NCI-H146 treated with DMSO at 0.1 percent for 48 hours (cell line): ENCODE measurements around the gene CAMK2G.

ENCODE experiments used
- DNase-seq: peaks from one replicate; lab custom pipeline; 2025; ENCODE audit not compliant: unreplicated experiment; lab: John Stamatoyannopoulos, UW

Gene CAMK2G

DNA sequence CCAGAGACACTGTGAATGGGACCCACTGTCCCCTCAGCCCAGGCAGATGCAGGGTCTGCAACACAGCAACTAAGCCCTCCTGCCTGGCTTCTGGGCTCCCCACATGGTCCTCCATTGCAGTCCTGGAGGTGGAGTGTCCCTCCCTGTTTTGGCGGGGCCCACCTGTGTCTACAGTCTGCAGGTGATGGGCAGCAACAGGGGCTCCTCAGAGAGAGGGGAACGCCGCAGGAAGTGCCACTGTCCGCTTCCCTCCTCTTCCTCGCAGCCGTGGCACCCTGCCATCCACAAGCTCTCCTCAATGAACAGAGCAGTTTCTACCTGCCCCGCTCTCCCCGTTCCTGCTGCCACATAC, 9.3 kb downstream of the CAMK2G start:
- no peak for DNase-seq

DNA sequence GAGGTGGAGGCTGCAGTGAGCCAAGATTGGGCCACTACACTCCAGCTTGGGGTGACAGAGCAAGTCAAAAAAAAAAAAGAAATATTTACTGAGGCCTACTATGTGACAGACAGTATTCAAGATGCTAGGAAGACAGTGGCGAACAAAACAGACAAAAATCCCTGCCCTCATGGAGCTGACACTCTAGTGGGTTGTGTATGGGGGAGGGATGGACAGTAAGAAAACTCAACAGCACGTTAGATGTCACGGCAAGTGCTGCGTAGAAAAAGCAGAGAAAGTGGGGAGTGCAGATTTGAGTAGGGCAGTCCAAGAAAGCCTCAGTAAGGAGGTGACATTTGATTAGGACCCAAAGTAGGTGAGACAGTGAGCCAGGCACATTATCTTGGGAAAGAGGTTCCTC, 10.1 kb downstream of the CAMK2G start:
- no peak for DNase-seq

DNA sequence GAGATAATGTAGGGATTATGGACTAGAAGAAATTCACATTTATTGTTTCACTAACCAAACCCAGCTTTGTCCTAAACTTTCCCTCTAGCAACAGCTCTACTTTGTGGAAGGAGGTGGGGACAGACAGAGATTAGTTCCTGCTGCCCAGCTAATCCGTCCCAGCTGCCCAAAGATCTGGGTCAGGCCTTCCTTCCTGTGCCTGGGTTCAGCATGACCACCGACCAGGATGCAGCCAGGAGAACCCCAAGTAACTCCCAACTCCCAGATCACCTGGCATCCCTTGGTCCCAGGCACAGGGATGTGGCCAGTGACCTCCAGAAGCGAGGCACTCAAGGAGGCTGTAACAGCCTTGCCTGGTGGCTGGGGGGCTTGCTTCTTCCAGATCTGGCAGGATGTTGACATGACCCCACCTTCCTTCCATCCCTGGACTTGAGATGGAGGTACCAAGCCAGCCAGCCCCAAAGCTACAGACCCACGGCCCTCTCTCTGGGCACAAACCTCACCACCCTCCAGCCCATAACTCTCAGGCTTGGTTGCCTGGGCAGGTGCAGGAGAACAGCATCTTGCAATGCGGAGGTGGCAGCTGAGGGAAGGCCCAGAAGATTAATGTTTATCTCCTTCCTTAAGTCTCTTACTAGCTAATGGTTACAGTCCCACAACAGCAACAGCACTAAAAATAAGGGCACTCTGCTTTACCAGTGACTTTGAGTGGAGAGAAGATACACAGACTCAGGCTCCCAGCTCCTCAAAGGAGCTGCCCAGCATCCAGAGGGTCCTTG, 11.1 kb downstream of the CAMK2G start:
- DNase-seq: no peak

DNA sequence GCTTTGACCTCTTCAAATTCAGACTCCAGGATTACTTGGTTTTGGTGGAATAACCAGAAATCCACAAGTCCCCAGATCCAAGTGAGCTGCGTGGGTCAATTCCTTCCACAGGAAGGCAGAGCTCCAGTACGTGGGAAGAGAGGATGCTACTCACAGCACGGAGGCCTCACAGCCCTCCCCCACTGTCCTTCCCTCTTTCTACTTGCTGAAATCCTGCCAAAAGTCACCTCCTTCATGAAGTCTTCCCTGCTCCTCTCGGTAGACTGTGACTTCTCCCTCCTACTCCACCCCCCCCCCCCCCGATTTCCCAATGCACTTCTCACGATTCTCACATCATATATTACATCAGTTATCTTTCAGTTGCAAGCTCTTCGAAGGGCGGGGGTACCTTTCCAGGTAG, 12.3 kb downstream of the CAMK2G start:
- DNase-seq: no peak

GRCh38 chr10:73859784-73860491, 14.4 kb downstream of the CAMK2G start:
- DNase-seq: no peak

DNA sequence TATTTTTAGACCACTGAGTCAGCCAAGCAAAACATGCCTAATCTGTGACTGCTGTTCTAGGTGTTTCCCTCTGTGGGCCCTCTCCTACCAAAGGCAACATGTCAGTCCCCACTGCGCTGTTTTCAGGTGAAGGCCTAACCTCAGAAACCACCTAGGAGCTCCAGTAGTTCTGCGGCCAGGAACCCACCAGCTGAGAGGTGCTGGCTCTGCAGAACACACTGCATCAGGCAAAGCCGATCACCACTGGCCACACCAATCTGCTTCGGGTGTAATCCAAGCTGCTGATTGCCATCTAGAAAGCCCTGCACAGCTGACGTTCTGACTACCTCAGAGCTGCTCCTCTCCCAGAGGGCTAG, 14.9 kb downstream of the CAMK2G start:
- DNase-seq: no peak

- DNase-seq: no peak
These were observed 15.5 kb downstream of the CAMK2G start for GRCh38 chr10:73858750-73859427.

DNA sequence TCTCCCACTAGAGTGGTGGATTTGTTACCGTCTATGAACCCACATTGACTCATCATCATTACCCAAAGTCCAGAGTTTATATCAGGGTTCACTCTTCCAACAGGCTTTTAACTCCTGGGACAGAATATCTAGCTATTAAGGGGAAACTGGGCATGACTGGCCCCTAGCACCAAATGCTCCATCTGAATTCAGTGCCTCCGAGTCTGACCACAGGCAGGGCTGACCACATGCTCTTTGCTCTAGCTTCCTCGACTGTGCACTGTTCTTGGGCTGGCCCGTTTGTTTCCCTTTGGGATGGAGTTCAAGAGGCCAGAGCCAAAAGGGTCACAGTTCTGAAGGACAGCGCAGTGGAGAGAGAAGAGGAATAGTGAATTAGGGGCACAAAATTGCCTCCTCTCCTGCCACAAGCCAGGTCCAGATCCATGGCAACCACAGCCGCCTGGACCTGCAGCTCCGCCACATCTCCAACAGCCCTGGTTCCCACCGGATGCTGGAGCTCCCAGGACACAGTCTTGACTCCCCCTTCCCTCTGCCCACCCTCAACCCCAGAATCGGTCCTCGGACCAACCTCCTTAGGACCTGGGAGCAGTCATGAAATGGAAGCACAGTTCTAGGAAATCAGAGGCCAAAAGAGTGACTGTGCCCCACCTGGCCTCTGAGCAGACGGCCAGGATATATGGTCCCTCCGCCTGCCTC, 16.2 kb downstream of the CAMK2G start:
- DNase-seq: no peak

- no peak for DNase-seq
These were observed 16.9 kb downstream of the CAMK2G start for GRCh38 chr10:73857446-73857845.

DNA sequence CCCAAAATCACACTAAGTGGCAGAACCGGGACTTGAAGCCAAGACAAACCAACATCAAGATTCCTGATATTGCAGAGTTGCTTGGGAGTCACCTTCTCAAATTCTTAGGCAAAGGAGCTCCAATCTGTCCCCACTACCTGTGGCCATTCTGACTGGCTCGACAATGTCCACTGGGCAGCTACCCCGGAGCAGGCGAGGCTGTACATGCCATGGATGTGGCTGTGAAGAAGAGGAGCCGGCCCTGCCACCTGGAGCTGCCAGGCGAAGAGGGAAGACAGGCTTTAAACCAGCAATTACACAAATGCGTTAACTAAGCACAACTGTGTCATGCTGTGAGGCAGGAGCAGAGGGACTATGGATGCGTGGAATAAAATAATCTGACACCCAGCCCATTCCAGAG, 18.1 kb downstream of the CAMK2G start:
- no peak for DNase-seq

DNA sequence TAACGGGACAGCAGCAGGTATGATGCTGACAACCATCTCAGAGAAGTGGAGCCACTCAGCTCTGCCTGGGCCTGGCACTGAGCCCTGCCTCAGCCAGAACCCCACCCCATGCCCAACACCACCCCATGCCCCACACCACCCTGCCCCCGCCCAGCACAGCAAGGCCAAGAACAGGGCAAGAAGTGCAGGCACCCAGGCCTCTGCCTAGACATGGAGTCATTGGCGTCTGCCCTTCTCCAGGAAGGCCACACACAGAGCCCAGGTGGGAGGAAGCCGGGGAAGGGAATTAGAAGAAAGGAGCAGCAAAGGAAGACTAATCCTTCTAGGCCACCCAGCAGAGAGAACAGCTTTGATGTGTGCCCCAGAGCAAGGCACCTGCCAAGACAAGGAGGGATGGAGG, 18.9 kb downstream of the CAMK2G start:
- no peak for DNase-seq

DNA sequence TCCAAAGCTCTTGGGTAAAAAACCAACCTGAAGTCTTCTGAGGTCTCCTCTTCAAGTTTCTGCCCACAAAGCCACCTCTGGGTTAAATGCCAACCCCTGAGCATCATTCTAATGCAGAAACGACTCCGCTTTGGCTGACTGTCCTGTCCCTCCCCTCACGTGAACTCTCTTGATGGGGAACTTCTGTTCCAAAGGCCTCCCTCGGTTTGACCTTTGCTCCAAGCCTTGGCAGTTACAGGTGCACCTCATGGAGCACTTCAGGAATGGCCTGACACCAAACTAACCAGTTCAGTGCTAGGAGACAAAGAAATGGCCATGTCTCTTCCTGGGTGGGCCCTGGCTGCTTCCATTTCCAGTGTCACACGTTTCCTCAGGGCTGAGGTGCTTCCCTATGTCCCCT, 20.0 kb downstream of the CAMK2G start:
- no peak for DNase-seq

- no peak for DNase-seq
These were observed 21.2 kb downstream of the CAMK2G start for GRCh38 chr10:73853196-73853595.

DNA sequence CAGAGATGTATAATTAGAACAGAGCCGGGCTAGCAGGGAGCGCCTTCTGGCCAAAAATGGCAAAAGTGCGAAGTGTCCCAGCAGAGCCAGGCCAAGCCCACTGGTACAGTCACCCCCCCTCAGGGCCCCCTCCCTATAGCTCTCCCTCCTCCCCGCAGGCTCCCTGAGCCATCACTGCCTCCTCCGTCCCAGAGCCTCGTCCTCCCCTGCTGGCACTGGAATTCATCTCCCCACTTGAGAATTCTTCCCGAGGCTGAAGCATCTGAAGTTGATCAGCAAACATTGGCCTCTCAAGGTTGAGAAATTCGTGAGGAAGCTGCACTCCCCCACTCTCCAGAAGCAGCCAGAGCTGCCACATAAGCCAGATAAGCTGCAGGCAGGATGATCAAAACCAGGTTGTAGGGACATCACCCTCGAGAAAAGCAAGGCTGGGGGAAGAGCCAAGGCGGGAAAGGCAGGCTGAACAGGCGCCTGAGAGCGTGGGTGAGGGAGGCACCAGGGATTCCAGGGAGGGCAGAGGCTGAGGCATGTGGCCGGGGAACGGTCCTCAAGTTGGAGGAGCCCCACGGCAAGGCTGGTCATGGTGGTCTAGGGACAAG, 23.4 kb downstream of the CAMK2G start:
- no peak for DNase-seq

- no peak for DNase-seq
These were observed 24.1 kb downstream of the CAMK2G start for GRCh38 chr10:73850211-73850610.

DNA sequence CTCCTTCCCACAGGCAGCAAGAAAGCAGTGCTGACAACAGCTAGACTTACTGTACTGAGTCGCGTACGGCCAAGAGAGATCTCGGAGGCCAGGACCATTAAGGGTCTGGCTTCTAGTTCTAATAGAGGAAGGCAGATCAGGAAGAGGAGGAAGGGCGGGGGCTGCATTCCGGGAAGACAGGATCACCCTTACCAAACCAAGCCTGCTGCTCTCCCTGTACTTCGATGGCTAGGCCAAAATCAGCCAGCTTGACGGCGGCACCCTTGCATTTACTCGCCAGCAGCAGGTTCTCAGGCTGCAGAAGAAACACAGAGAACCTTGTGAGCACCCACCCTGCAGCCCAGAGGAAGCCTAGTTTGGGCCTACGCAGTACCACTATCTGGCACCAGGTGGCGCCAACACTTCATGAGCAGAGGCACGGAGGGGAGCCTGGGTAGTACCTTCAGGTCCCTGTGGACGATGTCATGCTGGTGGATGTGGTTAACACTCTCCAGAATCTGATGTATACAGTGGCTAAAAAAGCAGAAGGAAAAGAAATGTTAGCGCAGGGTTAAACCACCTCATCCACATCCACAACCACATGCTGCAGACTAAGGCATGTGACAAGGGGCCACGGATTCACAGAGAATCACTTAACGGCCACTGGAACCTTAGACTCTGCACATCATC, 25.4 kb downstream of the CAMK2G start:
- DNase-seq: peak; percentile 33

- no peak for DNase-seq
These were observed 27.3 kb downstream of the CAMK2G start for GRCh38 chr10:73847031-73847430.

DNA sequence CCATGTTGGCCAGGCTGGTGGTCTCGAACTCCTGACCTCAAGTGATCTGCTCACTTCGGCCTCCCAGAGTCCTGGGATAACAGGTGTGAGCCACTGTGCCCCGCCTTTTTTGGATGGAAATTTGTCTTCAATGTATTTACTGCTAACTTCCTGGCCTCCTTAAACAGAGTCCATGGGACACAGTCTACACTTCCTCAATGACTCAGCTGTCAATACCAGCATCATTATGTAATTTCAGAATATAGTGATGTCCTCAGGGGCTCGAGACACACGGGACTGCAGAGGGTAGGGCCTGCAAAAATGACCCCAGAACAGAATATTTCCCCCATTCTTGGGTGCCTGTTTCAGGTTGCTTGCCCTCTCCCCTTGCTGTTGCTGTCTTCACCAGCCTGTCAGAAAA, 31.1 kb downstream of the CAMK2G start:
- no peak for DNase-seq

DNA sequence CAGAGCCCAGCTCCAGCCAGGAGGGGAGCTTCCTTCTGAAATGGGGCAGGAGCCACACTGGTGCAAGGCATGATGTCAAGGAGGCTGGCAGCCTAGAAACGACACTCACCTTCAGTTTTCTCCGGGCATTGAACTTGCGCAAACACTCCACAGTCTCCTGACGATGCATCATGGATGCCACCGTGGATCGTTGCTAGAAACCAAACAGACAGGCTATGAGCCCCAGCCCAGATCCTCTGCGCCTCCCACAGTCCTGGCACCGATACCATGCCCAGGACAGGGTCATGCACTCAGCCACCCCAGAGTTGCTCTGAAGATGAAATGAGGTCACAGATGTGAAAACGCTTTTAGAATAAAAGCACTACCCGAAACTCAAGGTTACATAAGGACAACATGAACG, 32.0 kb downstream of the CAMK2G start:
- DNase-seq: no peak

GRCh38 chr10:73841526-73842285, 32.6 kb downstream of the CAMK2G start:
- DNase-seq: no peak
